TTC549 (cell line): ENCODE results near the gene NRXN3.
"Not testable (repeated sequence)": the region's sequence is repeated elsewhere in the genome, so short reads cannot be mapped to it uniquely, and the experiment has no call there.

Source experiments
- FAIRE-seq: peaks from 2 replicates; lab custom pipeline; 2012; peaks lifted over from hg19 to GRCh38; lab: Jason Lieb, UNC

NRXN3 gene

GRCh38 chr14:79083356-79083755, 913.2 kb downstream of the NRXN3 start:
- no peak for FAIRE-seq

GRCh38 chr14:79084861-79085260, 914.7 kb downstream of the NRXN3 start:
- FAIRE-seq = no peak

GRCh38 chr14:79089576-79089975, 919.4 kb downstream of the NRXN3 start:
- no peak for FAIRE-seq

- FAIRE-seq = no peak
These were observed 920.5 kb downstream of the NRXN3 start for GRCh38 chr14:79090641-79091180.

GRCh38 chr14:79091381-79091963, 921.3 kb downstream of the NRXN3 start:
- FAIRE-seq = no peak

DNA sequence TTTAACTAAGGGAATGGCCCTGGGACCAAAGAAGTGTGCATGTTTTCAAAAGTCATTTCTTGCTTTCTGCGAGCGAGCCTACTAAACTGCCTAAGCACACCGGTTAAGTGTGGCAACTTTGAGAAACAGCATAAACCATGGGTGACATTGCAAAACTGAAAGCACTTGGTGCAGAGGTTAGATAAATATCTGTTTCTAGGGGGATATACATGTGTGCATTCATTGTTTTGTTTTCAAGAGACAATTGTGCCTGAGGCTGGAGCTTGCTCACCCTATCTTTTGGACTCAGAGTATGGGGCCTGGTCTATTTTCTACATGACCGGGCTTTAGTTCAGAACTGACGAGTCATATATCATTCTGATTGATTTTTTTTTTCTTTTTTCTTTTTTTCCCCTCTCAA, 923.4 kb downstream of the NRXN3 start:
- FAIRE-seq = no peak

- no peak for FAIRE-seq
These were observed 924.8 kb downstream of the NRXN3 start for GRCh38 chr14:79094951-79095350.

DNA sequence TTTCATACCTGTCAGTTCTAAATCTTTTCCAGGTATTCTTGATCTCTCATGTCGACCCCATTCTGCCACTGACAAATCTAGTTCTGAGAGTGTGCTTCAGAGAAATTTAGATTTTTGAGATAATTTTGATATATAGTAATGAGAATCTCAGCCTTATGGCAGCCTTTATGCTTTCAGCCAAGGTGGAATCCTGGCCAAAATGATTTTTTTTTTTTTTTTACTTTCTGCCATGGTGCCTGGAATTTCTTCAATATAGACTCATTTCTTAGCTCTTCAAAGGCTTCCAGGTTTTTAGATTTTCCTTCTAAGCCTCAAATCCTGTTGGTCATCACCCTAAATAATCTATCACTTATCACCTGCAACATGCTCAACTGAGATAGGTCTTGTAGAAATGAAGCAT, 926.6 kb downstream of the NRXN3 start:
- no peak for FAIRE-seq

DNA sequence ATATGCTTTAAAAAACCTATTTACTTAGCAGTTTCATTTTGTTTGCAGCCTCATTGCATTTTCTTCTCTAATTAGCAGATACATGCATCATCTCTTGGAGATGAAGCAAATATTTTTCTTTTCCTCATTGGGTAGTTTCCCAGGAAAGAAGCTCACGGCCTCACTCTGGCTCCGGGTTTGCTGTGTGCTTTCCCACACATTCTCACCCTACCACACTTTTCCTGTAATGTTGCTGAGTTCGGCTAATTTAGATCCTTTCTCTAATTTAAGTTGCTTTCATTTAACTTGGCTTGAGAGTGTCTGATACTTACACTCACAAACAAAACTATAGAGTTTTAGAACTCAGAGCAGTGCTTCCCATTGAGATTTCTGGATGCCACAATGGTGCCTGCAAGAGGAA, 928.2 kb downstream of the NRXN3 start:
- FAIRE-seq = no peak

GRCh38 chr14:79100578-79100977, 930.4 kb downstream of the NRXN3 start:
- no peak for FAIRE-seq

GRCh38 chr14:79101388-79101787, 931.2 kb downstream of the NRXN3 start:
- FAIRE-seq = no peak

DNA sequence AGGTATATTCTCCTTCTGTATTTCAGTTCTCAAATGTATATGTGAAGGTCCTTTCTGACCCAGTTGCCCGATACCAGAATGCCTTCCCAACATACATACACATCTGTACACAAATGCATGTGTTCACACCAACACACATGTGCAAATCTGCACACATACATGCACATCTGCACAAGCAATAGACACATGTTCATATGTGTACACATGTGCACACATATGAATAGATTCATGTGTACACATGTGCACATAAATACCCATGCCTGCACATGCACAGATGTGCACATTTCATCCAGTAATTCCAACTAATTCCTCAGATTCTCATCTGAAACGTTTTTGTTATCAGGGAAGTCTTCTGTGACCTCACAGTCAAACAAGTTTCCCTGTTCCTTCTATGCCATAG, 933.6 kb downstream of the NRXN3 start:
- FAIRE-seq = no peak

DNA sequence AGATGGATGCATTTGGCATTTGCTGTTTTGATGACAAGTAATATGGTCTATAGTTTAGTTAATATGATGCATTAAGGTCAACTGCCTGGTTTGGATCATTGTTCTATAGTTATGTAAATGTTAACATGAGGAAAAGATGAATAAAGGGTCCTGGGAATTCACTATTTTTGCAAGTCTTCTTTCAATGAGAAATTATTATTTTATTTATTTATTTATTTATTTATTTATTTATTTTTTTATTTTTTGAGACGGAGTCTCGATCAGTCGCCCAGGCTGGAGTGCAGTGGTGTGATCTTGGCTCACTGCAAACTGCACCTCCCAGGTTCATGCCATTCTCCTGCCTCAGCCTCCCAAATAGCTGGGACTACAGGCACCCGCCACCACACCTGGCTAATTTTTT, 940.4 kb downstream of the NRXN3 start:
- not testable (repeated sequence) for FAIRE-seq

DNA sequence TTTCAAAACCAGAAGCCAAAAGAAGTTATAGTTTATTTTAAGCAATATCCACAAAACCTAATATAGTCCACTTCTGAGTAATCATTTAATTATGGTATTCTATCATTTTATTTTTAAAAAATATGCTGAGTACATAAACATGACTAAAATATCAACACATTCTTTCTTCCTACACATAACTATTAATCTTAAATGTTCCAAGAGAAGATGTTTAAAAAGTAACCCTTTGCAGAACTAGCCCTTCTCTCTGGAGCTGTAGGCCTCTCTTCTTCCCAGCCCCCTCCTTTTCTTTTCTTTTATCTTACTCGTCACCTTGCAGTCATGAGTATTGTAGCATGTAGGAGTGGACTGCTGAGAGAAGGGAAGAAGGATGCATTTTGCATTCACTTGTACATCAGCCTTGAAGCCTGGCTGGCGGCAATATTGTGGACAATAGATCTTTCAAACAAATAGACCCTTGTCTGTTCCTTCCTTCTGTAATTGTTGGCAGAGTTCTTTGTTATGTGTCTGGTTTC, 941.9 kb downstream of the NRXN3 start:
- FAIRE-seq = no peak

DNA sequence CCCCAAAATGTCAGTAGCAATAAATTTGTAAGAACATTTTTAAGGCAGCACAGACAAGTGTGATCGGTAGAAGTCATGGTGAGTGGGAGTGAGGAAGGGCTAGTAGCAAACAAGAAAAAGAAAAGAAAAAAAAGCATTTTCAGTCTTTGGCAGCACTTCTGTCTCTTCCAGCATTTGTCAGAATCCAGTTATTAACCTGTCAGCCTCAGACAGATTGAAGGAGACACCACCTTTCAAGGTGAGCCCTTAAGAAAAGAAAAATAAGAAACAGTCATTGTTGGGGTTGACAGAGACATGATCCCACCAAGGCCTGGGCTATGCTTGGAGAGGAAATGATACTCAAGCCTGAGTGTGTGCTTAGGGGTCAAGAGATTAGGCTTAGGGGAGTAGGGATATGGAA, 947.4 kb downstream of the NRXN3 start:
- FAIRE-seq = no peak

GRCh38 chr14:79118291-79118690, 948.1 kb downstream of the NRXN3 start:
- FAIRE-seq = no peak

GRCh38 chr14:79134361-79134760, 964.2 kb downstream of the NRXN3 start:
- FAIRE-seq = no peak

DNA sequence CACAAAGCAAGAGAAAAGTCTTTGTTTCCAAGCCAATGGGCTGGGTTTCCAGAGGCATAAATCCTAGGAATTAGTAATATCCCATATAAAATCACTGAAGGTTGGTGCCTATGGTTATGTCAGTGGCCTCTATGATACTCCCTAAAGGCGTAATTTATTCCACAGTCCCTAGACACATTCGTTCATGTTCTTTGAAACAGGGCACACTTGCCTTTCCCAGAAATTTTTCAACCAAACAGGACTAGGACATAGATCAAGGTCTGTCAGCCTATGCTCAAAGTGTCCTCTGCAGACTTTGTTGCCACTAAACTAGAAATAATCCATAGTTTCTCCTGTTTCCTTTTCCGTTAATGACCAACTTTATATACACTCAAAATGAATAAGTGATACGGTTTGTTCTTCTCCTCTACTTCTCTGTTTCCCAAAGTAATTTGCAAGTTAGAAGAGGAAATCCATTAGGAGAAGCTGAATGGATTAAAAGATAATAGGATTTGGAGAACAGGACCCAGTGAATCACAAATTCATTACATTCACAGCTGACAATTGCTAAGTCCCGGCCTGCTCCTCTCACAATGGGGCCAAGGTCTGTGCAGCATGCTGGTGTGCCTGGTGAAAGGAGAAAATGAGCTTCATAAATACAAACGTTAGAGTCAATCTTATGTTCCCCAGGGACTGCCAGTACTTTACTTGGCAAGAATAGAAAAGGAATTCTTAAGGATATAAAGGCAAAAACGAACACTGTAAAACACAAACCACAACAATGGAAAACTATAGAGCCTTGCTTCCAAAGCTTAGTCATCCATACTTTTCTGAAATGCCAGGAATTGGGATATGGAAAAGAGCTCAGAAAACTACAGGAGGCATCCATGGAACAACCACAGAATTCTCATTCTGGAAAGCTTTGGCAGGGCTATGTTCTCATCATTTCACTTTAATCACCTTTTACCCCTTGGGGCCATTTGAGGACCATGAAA, 966.2 kb downstream of the NRXN3 start:
- FAIRE-seq = no peak

DNA sequence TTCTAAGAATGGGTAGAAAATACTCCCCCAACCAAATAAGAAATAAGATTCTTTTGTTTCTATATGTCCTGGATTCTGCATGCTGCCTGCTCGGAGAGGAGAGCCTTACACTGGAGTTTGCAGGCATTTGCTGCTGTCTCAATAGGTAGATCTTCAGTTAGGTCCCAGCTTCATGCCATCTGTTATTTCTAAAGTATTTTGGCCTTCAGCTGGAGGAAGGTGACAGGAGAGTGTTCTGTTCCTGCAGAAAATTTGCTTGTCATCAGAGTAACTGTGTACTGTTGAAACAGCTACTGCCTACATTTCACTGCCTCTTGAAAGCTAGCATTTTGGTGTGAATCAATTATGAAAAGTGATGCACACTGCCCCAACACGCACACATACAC, 966.9 kb downstream of the NRXN3 start:
- no peak for FAIRE-seq

- FAIRE-seq = no peak
These were observed 967.7 kb downstream of the NRXN3 start for GRCh38 chr14:79137836-79138235.

GRCh38 chr14:79144896-79145295, 974.7 kb downstream of the NRXN3 start:
- FAIRE-seq = no peak

DNA sequence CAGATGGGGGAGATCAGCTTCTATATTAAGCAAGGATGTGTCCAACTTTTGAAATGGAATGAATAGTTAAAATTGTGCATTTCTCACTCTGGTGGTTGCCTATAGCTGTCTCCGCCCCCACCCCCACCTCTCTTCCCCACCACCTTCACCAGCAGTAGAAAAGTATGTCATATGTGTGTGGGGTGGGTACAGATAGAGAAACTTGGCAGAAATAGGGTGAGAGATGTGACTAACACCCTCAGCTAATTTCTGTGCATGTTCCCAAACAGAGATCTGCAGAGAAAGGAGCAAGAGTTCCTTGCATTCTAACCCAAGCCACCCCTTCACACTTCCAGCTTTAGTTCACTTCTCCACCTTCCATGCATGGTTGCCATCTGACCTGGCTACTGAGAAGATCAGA, 980.1 kb downstream of the NRXN3 start:
- no peak for FAIRE-seq

DNA sequence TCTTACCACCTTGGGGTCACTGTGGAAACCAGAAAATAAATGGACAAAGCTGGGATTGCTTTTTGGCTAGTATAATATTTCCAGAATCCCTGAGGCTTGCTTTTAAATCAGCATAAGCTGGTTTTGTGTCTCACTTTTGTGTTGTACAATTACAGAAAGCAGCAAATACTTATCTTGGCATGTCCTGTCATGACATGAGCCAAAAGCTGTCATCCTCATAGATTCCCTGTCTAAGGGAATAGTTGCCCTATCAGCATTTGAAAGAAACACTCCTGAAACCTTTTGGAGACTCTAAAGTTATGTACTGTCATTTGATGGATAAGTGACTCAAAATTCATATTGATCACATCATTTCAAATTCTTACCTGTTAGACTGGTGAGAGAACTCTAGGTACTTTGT, 987.2 kb downstream of the NRXN3 start:
- FAIRE-seq = no peak
